Mucosa of gallbladder (tissue), 1 donor: Measurements from ENCODE around the gene BAZ1B. TPM values are rescaled to one million over a fixed set of nuclear protein-coding genes. Genes with fewer than 3 reads are reported as not detected.
"Not testable (repeated sequence)": the region's sequence is repeated elsewhere in the genome, so short reads cannot be mapped to it uniquely, and the experiment has no call there.

ENCODE experiments used
- DNase-seq: peaks from one replicate; pipeline ENCODE4 v3.0.0-alpha.2; 2020; ENCODE audit warnings: low spot score
- total RNA-seq: library from RNA; stranded (reverse); gene quantifications from one replicate; pipeline ENCODE4 v1.2.1, GENCODE V29; 2021
- donor health status: DM: no; HTN: no; CAD: no.

Gene BAZ1B
- total RNA-seq, 1 donor from 2014 or later = 50.7 TPM

DNA sequence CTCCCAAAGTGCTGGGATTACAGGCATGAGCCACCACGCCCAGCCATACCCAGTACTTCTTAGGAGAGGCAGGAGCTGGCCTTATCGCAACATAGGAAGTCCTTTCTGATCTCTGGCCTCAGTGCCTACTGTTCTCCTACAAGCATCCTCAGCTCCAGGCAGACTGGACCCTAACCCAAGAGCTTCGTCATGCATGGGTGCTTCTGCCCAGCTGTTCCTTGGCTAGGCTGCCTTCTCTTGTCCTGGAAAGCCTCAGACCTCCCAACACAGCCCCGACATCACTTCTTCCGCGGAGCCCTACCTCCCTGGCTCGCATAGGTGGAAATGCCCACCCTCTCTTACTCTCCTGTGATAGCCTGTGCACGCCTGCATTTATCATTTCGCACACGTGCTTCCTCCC is 19.6 kb upstream of the BAZ1B start:
- no peak for DNase-seq

GRCh38 chr7:73539709-73540108 is 17.6 kb upstream of the BAZ1B start:
- no peak for DNase-seq

DNA sequence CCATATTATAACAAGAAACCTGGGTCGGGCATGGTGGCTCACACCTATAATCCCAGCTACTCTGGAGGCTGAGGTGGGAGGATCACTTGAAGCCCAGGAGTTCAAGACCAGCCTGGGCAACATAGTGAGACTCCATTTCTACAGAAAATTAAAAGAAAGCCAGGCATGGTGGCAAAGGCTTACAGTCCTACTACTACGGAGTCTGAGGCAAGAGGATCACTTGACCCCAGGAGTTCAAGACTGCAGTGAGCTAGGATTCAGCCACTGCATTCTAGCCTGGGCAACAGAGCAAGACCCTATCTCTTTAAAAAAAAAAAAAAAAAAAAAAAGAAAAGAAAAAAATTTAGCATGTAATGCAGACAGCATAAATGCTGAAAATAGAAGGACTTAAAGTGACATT is 16.4 kb upstream of the BAZ1B start:
- not testable (repeated sequence) for DNase-seq

DNA sequence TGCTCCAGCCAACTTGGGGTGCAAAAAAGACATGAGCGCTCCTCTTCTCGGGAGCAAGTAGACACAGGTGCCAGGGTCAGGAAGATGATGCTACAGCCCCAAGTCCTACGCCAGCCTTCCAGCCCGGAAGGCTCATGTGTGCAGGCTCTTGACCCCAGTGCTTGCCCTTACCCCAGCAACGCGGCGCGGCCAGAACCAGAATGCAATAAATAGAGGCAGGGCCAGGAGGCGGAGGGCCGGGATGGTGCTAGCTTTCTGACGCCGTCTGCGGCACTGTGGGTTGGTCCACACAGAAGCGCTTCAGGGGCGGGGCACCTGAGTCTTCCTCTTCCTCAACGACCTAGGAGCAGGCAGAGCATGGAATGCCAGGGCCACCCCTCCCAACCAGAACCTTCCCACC is 15.0 kb upstream of the BAZ1B start:
- no peak for DNase-seq

DNA sequence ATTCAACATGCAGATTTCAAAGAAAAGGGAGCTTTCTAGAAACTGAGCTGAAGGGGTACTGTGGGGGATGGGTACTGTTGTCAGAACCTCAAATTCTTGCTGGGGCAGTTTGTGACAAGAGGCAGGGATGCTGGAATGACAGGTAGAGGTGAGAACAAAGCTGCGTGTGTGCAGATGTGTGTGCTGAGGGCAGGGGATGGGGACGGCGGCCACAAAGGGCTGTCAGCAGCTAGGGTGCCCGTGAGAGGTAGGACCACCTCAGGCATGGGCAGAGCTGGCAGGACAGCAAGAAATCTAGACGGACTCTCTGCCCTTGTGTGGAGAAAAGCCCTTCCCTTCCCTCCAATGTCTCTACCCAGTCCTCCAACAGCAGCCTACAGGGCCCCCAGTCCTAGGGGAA is 14.4 kb upstream of the BAZ1B start:
- no peak for DNase-seq

DNA sequence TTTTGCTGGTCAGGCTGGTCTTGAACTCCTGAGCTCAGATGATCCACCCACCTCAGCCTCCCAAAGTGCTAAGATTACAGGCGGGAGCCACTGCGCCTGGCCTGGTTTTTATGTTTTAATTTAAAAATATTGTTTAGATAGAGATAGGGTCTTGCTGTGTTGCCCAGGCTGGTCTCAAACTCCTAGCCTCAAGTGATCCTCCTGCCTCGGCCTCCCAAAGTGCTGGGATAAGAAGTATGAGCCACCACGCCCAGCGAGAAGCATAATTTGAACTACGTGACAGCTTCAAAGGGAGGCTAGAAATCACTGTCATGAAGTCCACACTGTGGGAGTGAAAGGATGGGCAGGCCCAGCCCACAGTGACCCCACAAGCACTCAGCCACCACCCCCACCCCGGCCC is 13.8 kb upstream of the BAZ1B start:
- not testable (repeated sequence) for DNase-seq

DNA sequence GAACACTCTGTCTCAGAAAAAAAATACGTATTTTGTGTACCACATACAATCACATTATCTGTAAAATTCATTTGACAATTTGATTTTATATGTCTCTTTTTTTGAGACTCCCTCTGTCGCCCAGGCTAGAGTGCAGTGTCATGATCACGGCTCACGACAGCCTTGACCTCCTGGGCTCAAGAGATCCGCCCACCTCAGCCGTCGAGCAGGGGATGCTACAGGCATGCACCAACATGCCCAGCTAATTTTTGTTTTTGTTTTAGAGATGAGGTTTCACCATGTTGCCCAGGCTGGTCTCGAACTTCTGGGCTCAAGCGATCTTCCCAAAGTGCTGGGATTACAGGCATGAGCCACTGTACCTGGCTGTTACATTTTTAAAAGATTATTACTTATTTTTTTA is 11.6 kb upstream of the BAZ1B start:
- DNase-seq = no peak

GRCh38 chr7:73532224-73532623 is 10.1 kb upstream of the BAZ1B start:
- no peak for DNase-seq

DNA sequence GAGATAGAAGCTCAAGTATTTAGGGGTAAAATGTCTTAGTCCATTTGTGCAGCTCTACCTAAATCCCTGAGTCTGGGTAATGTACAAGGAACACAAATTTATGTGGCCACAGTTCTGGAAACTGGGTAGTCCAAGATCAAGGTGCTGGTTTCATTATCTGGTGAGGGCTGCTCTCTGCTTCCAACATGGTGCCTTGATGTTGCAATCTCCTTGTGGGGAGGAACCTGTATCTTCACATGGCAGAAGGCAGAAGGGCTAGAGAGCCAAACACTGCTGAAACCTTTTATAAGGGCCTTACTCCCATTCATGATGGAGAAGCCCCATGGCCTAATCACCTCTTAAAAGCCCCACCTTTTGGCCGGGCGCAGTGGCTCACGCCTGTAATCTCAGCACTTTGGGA is 8.7 kb upstream of the BAZ1B start:
- no peak for DNase-seq

GRCh38 chr7:73526896-73527821 is 5.1 kb upstream of the BAZ1B start:
- DNase-seq = no peak

DNA sequence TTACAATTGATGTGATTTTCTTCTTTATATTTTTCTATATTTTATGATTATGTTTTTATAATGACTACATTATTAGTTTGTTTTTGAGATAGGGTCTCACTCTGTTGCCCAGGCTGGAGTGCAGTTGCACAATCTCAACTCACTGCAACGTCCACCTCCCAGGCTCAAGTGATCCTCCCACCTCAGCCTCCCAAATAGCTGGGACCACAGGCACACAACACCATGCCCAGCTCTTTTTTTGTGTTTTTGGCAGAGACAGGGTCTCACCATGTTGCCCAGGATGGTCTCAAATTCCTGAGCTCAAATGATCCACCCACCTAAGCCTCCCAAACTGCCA is 4.0 kb upstream of the BAZ1B start:
- not testable (repeated sequence) for DNase-seq

DNA sequence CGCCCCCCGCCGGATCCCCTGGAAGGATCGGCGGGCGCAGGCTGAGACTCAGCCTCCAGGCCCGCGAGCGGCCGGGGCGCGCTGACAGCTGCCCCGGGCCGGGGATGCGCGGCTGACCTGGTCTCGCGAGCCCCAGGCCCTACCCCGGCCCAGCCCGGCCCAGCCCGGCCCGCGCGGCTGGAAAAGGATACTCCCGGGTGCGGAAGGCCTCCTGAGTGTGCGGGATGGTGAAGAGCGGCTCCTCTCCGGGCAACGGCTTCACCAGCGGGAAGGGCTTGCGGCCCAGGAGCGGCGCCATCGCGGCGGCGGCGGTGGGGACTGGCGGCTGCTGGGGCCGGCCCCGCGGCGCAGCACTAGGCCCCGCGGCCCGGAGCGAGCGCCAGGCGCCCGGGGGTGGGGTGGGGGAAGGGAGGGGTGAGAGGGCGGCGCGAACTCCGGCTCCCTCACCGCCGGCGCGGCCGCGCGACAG is 423 bp downstream of the BAZ1B start:
- no peak for DNase-seq

- DNase-seq = no peak
These were observed 1.1 kb downstream of the BAZ1B start for GRCh38 chr7:73520673-73521635.

- no peak for DNase-seq
These were observed 2.0 kb downstream of the BAZ1B start for GRCh38 chr7:73519867-73520672.

GRCh38 chr7:73518470-73518869 is 3.6 kb downstream of the BAZ1B start:
- DNase-seq = no peak

DNA sequence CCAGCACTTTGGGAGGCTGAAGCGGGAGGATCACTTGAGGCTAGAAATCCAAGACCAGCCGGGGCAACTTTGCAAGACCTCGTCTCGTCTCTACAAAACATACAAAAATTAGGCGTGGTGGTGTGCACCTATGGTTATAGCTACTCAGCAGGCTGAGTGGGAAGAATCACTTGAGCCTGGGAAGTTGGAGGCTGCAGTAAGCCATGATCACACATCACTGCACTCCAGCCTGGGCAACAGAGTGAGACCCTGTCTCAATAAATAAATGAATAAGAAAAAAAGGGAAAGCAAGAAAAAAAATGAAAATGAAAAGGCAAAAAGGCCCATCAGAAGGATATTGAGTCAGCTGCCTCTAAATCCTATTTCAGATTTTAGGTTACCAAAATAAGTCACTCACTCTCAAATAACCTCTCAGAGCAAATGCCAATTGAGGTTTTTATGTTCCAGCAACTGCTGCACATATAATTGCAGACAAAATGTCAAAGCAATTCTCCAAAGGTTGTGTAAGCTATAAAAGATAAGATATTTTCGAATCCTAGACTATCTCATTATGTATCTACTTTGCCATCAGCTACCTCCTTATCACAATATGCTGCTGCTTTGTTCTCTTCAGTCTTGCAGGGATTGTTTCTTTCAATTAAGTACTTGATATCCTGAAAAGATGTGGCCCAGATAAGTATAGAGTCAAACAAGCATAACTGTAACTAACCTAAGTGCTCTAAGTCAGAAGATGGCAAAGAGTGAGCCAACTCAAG is 4.7 kb downstream of the BAZ1B start:
- no peak for DNase-seq

DNA sequence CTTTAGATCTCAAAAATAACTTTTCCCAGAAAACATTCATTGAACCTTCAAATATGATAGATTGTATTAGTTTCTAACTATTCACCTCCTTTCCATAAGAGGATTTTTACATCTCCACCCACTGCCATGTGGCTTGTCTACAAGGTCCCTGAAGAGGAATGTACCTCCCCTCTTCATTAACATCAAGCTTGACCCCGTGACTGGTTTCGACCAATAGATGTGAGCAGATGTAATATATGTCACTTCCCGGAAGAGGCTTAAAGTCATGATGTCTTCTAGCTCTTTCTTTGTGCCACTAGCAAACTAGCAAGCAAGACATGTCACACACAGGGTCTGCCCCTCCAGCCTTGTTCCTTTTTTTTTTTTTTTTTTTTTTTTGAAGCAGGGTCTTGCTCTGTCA is 6.9 kb downstream of the BAZ1B start:
- no peak for DNase-seq

- DNase-seq = no peak
These were observed 9.9 kb downstream of the BAZ1B start for GRCh38 chr7:73512018-73512780.

DNA sequence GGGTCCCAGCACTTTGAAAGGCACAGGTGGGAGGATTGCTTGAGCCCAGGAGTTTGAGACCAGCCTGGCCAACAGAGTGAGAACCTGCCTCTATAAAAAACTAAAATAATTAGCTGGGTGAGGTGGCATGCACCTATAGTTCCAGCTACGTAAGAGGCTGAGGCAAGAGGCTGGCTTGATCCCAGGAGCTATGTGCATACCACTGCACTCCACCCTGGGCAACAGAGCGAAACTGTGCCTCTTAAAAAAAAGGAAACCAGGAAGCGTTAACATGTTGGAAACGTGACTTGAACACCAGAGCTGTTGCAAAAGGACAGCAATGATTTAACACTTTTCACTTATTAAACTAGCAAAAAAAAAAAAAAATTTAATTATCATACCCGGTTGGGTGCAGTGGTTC is 12.6 kb downstream of the BAZ1B start:
- no peak for DNase-seq

- no peak for DNase-seq
These were observed 14.5 kb downstream of the BAZ1B start for GRCh38 chr7:73507556-73507955.
